HG02840 (cell line): ENCODE results near the gene CNNM4.

Source experiments
- ATAC-seq: cut with Tn5 transposase; IDR thresholded peaks from one replicate; pipeline ENCODE4 v1.9.1; 2021; ENCODE audit warnings: mild to moderate bottlenecking, moderate library complexity, moderate number of reproducible peaks; ENCODE audit not compliant: unreplicated experiment, low FRiP score

Gene CNNM4

DNA sequence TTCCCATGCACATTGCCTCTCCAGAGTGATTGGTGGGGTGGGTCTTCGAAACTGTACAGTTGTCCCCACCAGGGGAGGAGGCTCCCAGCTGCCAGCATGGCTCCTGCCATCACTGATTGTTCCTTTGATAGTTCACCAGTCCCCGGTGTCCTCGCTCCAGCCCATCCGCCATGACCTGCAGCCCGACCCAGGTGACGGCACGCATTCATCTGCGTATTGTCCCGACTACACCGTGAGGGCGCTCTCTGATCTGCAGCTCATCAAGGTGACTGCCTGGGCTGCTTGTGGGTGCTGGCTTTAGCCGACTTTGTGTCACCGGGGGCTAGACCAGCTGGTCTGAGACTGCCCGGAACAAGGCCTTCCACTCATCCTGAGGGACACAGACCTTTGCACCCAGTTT lies 67.7 kb downstream of the CNNM4 start:
- no peak for ATAC-seq

DNA sequence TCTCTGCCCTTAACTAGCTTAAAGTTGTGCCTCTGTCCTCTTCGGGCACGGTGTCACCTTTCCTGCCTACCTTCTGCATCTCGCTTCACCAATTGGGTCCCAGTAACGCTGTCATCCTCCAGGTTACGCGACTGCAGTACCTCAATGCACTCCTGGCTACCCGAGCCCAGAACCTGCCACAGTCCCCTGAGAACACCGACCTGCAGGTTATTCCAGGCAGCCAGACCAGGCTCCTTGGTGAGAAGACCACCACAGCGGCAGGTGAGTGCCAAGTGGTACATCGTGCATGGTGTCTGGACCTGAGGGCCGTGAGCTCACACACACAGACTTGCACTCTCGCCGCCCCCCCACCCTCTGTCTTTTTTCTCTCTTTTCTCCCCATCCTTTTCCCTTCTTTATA lies 68.2 kb downstream of the CNNM4 start:
- no peak for ATAC-seq

DNA sequence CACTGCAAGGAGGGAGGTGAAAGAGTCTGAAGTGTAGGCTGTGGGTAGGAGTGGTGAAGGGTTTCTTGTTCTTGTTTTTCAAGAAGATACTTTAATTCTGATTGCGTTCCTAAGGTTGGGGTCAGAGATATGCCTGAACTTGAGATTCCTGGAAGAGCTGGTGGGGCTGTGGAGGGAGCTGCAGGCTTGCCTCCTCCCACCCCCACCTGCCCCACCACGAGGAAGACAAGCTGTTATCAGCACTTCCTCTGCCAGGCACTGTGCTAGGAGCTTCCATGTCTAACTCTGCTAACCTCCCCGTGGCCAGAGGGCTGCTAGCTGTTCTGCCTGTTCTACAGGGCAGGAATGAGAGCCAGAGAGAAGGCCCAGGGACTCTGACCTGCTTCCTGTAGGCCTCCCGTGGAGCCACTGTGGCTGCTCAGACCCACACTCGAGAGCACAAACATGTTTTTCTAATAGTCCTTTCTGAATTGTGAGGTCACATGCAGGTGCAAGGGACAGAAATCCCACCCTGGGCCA lies 69.4 kb downstream of the CNNM4 start:
- no peak for ATAC-seq

DNA sequence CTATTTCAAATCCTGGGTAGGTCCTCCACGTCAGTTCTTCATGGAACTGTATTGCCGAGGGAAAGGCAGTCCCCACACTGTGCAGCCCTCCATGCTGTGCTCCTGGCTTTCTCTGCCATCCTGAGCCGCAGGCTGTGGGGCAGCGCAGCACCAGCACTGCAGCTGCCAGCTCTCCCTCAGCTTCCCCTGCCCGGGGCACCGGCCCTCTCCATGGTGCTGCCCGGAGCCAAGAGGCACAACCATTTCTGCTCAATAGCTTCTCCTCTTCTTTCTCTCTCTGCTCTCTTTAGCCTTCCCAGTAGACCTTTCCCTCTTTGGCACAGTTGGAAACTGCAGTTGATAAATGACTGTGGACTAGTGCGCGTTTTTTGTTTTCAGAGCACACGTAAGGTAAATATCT lies 71.0 kb downstream of the CNNM4 start:
- no peak for ATAC-seq

DNA sequence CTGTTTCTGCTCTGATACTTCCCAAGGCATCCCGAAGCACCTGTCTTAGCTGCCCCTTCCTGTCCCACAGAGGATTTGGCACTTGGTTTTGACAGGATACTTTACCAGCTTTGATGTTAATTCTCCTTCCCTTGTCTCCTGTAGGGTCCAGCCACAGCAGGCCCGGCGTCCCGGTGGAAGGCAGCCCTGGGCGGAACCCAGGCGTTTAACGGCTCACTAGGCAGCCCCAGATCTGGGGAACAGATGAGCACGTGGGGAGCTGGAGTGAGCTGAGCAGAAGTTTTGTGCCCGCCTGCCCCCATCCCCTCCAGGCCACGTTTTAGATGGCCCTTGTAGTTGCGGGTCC lies 71.7 kb downstream of the CNNM4 start:
- no peak for ATAC-seq

DNA sequence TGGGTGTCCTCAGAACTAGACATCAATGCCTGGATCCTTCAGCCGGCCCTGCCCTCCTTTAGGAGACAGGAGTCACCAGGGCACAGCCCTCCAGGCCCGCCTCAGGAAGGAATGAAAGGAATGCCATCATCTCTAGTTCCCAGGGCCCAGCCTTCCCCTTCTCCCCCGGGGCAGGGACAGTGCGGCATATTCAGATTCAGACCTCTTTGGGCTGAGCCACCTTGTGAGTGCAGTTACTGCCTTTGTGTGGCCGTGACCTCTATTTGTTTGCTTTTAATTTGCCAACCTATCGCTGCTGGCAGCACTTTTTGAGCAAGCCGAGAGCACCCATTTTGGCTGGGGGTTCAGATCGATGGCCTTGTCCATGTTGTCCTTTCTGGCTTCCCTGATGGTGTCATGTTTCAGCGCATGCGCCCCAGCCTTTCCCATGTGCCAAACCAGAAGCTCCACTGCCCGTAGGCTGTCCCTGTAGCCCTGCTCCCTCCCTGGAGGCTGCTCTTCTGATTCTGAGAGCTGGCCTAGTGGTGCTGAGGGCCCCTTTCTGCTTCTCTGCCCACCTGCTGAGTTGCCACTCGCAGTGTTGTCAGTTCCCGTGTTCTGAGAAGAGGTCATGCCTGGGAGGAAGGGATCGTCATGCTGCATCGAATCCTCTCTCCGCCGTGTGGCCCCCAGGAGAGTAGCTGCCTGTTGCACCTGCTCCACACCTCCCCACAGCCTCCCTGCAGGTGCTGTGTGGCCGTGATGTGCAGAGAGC lies 72.2 kb downstream of the CNNM4 start:
- no peak for ATAC-seq

DNA sequence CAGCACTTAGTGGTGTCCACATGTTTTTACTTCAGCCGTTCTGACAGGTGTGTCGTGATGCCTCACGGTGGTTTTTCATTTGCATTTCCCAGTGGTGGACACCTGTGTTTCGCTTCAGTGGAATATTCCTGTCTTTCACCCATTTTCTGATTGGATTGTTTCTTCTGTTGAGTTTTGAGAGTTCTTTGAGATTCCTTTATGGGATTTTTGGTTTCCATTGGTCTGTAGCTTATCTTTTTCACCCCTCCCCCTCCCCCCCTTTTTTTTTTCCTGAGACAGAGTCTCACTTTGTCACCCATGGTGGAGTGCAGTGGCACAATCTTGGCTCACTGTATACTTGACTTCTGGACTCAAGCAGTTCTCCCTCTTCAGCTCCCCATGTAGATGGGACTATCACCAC lies 75.1 kb downstream of the CNNM4 start:
- no peak for ATAC-seq

DNA sequence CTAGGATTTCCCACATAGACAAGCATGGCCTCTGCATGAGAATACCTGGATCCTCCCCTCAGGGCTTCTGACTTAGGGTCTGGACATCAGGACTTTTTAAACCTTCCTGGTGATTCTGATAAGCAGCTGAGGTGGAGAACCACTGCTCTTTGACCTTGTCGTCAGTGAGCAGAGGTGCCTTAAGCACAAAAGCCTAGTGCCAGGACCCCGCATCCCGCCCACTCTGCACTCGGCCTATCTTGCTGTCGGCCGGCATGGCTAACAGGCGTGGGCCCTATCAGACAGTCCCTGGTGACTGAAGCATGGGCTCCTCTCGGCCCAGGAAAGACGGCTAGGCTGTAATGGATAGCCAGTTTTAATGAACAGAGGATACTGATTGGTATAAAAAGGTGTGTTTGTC lies 76.9 kb downstream of the CNNM4 start:
- ATAC-seq = no peak

DNA sequence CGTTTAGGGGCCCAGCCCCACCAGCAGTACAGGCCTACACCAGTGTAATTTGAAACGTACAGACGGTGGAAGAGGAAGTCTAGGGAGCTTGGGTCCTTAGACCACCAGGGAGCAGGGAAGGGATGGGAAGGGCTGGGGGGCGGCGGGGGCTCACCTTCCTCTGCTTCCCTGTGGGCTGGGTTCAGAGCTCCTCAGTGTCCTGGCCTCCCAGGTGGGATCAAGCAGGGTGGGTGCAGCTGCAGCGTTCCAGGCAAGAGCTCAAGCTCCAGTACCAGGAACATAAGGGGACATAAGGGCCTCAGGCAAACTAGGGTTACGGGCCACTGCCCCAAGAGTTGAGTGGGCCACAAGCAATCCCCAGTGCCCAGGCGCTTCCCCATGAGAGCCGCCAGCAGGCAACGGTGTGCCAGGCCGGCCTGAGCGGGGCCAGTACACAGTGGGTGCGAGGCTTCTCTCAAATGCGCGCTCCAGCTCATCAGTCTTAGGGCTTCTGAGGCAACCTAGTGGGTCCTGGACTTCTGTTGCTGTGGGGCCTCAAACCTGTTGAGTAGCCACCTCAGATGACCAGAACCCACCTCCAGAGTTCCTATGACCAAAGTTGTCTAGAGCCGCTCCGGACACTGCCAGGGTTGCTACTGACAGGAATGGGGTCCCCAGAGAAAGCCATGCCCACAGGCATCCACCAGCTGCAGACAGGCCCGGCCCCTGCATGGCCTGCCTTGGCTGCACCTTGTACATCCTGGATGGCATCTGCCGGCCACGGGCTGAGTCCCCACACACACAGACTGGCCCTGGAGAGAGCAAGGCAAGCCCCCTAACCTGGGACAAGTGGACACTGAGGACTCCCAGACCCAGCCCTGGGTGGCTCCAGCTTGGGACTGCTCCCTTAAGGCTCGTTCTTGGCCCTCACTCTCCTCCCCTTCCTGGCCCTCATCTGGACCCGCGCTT lies 77.9 kb downstream of the CNNM4 start:
- ATAC-seq = no peak

DNA sequence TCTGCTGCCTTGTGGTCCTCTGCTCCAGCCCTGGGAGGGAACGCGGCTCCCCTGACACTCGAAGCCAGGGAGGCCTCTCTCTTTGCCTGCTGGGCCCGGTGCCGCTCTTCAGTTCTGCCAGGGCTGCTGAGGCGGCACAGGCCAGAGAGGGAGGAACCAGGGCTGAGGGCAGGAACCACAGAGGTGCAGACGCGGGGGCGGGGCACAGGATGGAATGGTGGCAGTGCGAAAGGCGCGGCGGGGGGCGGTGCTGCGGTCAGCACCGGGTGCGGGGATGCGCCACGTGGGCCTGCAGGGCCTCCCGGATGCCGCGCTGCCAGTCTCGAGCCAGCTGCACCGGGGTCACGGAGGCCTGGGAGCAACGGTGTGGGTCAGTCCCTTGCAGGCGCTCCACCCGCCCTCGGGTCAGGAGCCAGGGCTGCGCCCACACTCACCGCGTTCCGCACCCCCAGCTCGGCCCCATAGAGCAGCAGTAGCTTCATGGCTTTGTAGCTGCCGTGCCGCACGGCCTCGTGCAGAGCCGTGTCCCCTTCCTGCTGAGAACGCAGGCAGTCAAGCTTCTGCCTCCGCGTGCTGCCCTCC lies 78.7 kb downstream of the CNNM4 start:
- ATAC-seq = no peak

DNA sequence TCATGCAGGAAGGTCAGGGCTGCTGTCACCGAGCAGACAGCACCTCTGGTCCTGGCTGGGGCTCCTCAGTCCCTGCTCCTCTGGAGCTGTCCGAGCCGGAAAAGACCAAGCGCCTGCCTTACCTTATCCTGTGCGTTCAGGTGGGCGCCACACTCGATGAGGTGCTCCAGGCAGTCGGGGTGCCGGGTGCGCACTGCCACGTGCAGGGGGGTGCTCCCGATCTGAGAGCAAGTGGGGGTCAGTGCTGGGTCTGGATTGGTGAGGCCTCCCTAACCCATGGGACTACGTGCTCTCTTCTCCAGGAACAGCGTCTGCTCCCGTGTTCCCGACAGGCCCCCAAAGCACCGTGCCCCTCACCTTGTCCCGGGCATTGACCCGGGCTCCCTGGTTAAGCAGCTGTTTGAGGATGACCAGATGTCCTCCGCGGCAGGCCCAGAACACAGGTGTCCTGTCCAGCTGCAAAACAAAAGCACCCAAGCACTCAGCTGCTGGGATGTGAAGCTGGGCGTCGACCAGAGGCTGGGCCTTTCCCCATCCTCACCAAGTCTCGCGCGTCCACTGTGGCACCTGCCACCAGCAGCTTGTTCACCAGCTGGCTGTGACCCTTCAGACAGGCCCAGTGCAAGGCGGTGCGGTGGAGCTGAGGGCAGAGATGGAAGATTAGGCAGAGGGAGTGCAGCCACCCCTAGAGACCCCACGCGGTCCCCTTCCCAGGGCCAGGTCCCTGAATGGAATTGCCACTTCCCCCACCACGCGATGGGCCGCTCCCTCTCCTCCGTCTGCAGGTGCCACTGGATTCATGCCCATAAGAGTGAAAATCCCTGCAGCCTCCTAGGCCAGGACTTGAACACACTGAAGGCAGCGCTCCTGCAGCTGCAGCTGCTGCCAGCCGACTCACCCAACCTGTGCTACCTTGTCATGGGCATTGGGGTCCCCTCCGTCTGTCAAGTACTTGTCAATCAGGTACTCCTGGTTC lies 79.5 kb downstream of the CNNM4 start:
- ATAC-seq = no peak

DNA sequence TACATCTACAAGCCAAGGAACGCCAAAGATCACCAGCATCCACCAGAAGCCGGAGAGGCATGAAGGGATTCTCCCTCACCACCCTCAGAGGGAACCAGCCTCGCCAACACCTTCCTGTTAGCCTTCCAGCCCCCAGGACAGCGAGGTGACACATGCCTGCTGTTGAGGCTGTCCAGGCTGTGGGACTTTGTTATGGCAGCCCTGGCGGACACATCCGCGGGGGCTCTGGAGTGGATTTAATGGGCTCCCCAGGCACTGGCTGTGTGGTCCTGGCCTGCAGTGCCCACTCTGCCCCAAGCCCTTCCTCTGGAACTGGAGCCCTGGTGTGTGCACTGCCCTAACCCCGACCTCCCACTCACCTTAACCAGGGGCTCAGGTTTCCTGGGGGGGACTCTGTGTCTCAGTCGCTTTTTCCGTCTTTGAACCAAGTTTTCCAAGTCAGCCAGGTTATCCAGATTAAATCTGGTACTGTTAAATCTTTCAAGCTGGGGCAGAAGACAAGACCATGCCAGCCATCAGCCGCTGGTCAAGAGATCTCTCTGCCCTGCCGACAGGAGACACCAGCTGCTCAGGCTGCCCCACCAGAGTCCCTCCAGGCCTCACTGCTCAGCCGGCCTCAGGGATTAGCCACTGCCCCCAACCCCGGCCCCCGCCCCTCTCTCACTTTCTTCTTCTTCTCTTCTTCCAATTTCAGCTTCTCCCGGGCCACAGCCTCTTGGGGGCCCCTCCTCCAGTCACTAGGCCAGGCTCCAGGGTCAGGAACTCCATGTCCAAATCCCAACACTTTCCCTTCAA lies 81.2 kb downstream of the CNNM4 start:
- ATAC-seq = no peak

DNA sequence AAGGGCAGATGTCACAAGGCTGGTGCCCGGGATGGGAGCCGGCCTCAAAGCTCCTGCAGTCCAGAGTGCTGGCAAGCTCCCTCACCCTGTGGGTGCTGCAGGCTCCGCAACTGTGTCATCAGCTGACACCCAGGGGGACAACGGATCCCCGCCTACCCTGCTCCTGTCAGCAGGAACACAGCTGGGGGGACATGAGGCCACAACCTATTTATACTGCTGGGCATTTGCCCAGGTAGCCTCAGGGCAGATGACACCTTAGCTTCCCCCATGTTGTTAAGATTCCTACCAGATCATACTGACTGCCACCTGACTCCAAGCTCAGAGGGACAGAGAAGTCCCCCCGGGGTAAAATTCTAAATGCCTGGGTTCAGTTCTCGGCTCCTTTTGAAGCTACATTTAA lies 81.9 kb downstream of the CNNM4 start:
- ATAC-seq = no peak

DNA sequence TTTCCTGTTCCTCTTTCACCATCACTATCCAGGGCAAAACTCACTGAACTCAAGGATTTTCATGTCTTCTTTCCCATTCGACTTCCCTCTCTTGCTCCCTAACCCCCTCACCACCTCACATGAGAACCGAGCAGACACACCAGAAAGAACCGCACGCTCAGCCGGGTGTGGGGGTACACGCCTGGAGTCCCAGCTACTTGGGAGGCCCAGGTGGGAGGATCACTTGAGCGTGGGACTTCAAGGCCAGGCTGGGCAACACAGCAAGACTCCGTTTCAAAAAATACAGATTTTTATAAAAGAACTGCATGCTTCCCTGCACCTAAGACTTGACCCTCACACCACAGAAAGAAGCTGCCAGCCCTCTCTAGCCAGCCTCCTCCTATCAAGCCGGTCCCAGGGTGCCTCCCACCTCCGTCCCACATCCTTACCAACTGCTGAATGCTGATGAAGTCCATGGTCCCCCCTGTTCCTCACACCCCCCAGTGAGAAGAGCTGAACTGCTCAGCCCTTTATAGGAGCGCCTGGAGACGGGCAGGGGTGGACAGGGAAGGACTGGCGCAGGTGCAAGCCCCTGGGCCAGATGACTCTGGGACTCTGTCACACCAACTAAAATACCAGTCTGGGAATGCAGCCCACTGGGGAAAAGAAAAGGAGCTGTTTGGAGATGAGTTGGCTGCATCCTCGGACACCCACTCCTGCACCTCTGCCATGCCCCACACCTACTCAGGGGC lies 83.0 kb downstream of the CNNM4 start, which contains the start of gene ANKRD23:
Gene ANKRD23 (minus strand): TSS at position 484 of the 731 bp plus-strand sequence. CDS start 29 bp downstream, at position 455.
- no peak for ATAC-seq

DNA sequence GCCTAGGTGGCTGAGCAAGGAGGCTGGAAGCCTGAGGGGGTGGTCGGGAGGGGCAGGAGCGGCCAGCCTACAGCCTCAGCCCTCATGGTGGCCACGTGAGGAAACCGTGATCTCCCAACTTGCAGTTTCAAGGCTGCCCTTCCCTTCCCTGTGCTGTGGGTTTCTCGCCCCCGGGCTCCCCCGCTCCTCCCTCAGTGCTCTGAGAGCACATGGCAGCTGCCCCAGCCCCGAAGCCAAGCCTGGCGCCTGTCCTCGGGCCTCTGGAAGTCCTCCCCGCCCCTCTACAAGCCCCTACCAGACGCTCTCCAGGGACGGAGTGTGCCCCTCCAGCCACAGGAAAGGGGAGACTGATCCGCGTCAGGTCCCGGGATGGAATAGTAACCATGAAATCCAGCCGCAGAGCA lies 83.7 kb downstream of the CNNM4 start:
- no peak for ATAC-seq

DNA sequence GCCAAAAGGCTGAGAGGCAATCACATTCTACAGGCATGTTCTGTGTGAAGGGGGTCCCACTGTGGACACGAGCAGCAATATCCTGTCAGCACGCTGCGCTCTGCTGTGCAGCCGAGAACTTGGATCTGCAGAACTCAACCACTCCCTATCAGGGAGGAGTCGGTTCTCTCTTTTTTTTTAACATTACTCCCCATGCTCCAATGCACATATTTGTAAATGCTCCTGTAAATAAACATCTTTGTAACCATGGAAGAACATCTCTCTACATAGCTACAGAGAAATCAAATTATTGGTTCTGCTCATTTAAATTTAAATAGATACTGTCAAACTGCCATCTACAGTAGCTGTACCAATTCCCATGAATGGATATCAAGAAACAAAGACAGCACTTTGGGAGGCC lies 86.1 kb downstream of the CNNM4 start:
- ATAC-seq = no peak

DNA sequence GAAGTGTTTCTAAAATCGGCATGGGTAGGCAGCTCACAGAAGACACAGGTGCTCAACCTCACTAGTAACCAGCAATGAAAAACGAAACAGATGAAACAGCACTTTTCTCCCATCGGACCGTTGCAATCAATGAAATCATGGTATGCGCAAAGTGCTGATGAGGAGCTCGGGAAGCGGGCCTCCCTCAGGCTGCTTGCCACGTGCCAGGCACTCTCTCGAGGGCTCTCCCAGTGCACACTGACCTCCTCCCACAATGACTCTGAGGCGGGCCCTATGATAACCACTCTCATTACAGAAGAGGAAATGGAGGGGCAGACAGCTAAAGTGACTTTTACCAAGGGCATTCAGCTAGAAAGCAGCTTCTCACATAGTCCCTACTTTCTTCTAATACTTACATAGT lies 86.9 kb downstream of the CNNM4 start:
- ATAC-seq = no peak

DNA sequence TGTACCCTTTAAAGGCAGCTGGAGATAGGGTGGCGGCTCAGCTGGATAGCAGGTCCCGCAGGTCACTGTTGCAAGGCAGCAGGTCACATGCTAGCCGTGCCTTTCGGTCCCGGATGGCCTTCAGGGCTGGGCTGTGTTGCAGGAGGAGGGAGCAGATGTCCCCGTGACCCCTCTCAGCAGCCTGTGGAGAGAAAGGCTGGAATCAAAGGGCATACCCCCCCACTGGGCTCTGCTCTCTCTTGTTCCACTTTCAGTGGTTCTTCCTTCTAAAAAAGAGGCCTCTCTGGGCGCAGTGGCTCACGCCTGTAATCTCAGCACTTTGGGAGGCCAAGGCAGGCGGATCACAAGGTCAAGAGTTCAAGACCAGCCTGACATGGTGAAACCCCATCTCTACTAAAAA lies 87.6 kb downstream of the CNNM4 start:
- ATAC-seq = no peak

DNA sequence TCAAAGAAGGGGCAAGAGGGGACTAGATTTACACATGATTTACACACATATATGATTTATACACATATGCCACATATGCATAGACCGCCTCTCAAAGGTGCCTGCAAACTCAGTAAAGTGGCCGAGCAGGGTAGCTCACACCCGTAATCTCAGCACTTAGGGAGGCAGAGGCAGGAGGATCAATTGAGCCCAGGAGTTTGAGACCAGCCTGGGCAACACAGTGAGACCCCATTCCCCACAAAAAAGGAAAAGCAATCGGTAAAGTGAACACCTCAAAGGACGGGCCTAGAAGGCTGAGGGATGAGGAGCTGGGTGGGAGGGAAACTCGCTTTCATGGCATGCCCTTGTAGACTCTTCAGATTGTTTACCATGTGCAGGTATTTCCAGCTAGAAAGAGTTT lies 92.0 kb downstream of the CNNM4 start:
- no peak for ATAC-seq
